ENCODE results near the gene POTEJ.
"Not testable (repeated sequence)": the region's sequence is repeated elsewhere in the genome, so short reads cannot be mapped to it uniquely, and the experiment has no call there.

- not testable (repeated sequence) for TF ChIP-seq POLR2A (IDR thresholded peaks at IDR 0.05; ENCODE audit: low read depth, low read length); JUNB (IDR thresholded peaks at IDR 0.05); MYC (IDR thresholded peaks at IDR 0.05; ENCODE audit: insufficient read depth, insufficient read length, insufficient replicate concordance, low read length, severe bottlenecking)
Observed at GRCh38 chr2:130703250-130703649, 92.0 kb downstream of the POTEJ start.

Data from GM12878 (cell line).